GM23248 (cell line): Measurements from ENCODE around the gene PDCD4.

ENCODE experiments used
- EZH2 ChIP-seq: fragments of 200-600 bp; sonication (generic); IDR thresholded peaks from 2 replicates; pipeline ENCODE4 v1.6.1; 2018; ENCODE audit warnings: antibody characterized with exemption, mild to moderate bottlenecking; ENCODE audit not compliant: insufficient read depth, poor library complexity, severe bottlenecking
- EZH2phosphoT487 ChIP-seq: fragments of 200-600 bp; sonication (generic); IDR thresholded peaks from 2 replicates; pipeline ENCODE4 v1.6.1; 2018; ENCODE audit warnings: antibody characterized with exemption, moderate library complexity, mild to moderate bottlenecking, low read depth; ENCODE audit not compliant: insufficient read depth

- TF ChIP-seq EZH2 (no peak), EZH2phosphoT487 (0 out of 2 replicates have a peak, but pooled peaks have one; percentile 51)
These were observed 45.0 kb downstream of the PDCD4 start for GRCh38 chr10:110916554-110917346.
